GM19324 (cell line): ENCODE data around the gene CAPN9.

Source experiments
- ATAC-seq: cut with Tn5 transposase; IDR thresholded peaks from one replicate; pipeline ENCODE4 v1.9.1; 2021; ENCODE audit warnings: mild to moderate bottlenecking, moderate library complexity; ENCODE audit not compliant: unreplicated experiment, low FRiP score

Gene CAPN9

DNA sequence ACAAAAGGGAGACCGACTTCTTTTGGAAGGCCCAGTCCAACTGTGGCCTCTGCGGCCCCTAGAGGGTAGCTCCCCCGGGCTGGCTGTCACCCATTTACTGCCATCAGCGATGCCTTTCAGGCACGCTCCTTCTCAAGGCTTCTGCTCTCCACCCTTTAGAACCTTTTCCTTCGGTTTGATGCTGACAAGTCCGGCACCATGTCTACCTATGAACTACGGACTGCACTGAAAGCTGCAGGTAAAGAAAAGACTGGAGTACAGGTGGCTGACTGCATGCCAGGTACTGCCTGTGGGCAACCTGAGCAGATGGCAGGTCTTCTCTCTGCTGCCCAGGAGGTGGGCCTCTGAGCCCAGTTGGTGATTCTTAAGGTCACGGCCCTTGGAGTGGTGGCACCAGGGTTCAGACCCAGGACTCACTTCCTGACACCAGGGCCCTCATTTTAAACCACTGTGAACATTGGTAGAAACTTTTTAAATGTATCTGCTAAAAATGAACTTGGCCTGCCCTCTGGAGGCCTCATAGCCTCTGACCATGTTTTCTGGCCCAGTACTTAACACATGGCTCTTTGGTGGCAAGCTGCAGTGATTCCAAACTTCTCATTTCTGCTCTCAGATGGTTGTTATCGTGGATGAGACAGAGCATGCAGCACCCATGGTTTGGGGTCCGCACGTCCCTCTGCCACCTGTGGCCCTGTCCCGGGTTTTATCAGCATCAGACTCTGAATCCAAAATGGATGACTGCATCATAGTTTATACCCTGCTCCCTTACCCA is 45.7 kb downstream of the CAPN9 start:
- no peak for ATAC-seq

GRCh38 chr1:230793463-230793745 is 46.2 kb downstream of the CAPN9 start:
- ATAC-seq: no peak

GRCh38 chr1:230794431-230794830 is 47.2 kb downstream of the CAPN9 start:
- no peak for ATAC-seq

DNA sequence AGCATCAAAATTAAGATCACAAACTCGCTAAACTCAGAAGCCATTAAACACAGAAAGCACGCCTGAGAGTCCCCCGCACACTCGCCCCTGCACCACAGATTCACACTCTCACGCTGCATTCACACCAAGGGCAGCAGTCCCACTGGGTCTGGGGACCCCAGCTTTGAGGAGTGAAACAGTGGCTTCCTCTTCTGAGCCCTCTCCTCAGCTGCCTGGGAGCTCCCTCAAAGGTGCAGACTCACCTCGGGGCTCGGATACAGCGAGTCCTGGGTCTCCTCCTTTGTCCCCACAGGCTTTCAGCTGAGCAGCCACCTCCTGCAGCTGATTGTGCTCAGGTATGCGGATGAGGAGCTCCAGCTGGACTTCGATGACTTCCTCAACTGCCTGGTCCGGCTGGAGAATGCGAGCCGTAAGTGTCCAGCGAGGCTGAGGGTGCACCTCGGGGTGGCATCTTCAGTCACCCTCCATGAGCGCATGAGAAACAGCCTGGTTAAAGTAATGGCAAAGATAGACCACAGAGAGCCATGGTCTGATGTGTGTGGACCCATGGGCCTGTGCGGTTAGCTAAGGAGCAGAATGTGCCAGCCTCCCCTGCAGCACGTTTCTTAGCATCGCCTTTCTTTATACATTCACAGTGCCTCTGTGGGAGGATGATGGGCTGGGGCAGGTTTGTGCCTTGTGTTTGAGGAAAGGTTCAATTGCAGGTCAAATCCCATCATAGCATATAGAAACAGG is 47.9 kb downstream of the CAPN9 start:
- no peak for ATAC-seq

GRCh38 chr1:230796626-230797025 is 49.4 kb downstream of the CAPN9 start:
- no peak for ATAC-seq

GRCh38 chr1:230797376-230797920 is 50.3 kb downstream of the CAPN9 start:
- no peak for ATAC-seq

GRCh38 chr1:230797942-230798365 is 50.8 kb downstream of the CAPN9 start:
- no peak for ATAC-seq

DNA sequence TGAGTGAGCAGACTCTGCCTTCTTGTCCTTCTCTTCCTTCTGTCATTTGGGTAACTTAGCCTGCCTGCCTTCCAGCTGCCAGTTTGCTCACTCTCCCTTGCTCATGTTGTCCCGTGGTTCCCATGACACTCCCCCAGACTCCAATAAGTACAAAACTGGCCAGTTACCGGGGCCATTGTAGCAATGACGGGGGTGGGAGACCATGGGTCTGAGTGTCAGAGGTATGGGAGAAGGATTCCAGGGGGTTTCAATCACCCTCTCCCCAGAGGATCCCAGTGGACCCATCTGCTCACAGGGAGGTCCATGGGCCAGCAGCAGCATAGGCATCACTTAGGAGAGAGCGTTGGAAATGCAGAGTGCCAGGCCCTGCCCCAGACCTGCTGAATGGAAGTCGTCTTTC is 51.3 kb downstream of the CAPN9 start:
- ATAC-seq: no peak

DNA sequence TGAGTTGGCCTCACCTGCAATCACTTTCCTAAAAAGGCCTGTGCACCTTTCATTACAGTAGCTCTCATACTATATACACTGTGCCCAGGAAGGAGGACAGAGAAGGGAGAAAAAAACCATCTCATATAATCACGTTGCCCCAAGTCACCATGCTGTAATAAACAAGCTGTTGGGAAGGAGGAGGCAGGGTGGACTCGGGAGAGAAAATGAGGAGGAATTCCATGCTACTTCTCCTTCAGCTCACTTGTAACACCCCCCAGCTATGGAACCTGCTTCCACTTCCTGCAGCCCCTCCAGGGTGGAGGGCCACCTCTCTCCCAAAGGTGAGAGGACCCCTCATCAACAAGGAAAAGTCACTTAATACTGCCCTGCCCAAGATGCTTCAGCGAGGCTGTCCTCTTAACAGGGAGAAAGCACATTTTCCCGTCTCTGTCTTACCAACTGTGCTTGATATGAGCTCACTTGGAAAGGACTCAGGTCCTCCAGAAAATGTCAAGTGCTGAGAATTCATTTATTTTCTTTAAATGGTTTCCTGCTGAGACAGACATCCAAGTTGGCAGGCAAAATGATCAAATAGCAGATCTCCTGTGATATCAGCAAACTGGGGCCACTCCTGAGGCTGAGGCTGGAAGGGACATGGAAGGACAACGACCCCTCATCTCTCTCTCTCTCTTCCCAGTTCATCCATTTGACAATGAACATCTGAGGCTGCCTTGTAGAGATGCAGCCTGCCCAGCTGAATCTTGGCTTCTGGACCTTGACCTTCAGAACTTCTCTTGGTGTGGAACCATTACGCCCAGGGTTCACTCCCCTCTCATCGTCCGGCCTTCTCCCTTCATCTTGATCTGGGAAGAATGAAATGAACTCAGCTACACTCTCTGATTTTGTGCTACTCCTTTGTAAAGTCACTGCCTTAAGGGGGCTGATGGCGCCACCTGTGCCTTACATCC is 54.0 kb downstream of the CAPN9 start:
- ATAC-seq: no peak

- no peak for ATAC-seq
Observed at GRCh38 chr1:230804396-230804795, 57.2 kb downstream of the CAPN9 start.

DNA sequence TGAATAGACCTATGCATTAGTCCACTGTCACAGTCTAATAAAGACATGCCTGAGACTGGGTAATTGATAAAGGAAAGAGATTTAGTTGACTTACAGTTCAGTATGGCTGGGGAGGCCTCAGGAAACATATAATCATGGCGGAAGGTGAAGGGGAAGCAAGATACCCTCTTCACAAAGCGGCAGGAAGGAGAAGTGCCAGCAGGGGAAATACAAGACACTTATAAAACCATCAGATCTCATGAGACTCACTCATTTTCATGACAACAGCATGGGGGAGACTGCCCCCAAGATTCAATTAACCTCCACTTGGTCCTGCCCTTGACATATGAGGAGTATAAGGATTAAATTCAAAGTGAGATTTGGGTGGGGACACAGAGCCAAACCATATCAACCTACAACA is 59.4 kb downstream of the CAPN9 start:
- ATAC-seq: no peak

GRCh38 chr1:230807029-230807428 is 59.8 kb downstream of the CAPN9 start:
- ATAC-seq: no peak

GRCh38 chr1:230807561-230808280 is 60.5 kb downstream of the CAPN9 start:
- ATAC-seq: no peak

DNA sequence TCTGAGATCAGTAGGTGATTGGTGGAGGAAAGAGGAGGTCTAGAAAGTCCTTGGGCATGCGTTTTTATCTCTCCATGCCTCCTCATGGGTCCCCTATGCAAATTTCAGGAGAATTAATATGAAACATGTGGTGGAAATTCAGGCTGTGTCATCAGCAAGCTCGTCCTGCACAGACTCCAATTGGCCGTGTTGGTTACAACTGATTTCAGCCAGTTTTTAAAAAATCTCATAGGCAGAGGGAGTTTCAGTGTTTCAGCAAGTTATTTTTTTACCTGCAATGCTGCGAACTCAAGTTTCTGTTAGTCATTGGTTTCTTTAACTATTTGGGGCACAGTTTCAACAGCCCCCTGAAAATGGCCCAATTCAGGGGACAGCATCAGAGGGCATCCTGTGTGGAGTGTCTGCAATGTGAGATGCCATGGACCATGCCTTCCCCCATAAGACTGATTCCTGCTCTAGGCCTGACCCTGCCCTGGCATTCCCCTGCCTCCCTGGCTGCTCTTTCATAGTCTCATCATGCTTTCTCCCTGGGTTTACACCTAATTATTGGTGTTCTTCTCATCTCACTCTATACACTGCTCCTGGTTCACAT is 61.2 kb downstream of the CAPN9 start:
- ATAC-seq: no peak

- ATAC-seq: no peak
Observed at GRCh38 chr1:230809256-230809990, 62.2 kb downstream of the CAPN9 start.

GRCh38 chr1:230812568-230812967 is 65.4 kb downstream of the CAPN9 start:
- no peak for ATAC-seq

GRCh38 chr1:230814949-230815692 is 67.9 kb downstream of the CAPN9 start:
- ATAC-seq: no peak

GRCh38 chr1:230816018-230816417 is 68.8 kb downstream of the CAPN9 start:
- no peak for ATAC-seq
